Left renal cortex interstitium (tissue), 4 donors: Measurements from ENCODE around the gene TBC1D25. TPM values are rescaled to one million over a fixed set of nuclear protein-coding genes. Genes with fewer than 3 reads are reported as not detected.
"Not testable (repeated sequence)": the region's sequence is repeated elsewhere in the genome, so short reads cannot be mapped to it uniquely, and the experiment has no call there.

ENCODE experiments used
- DNase-seq, 4 donors: peaks; one replicate each; pipeline ENCODE4 v3.0.0-alpha.2; 2013; ENCODE audit warnings: low read depth in 4 of 4, low spot score in 2 of 4, missing footprints in 1 of 4
- polyA plus RNA-seq, 4 donors: library from polyadenylated mRNA; unstranded; fragments of 120-200 nt; gene quantifications; one replicate each; pipeline ENCODE4 v1.2.1, GENCODE V29; 2013; ENCODE audit not compliant: insufficient read length in 4 of 4

Gene TBC1D25
- polyA plus RNA-seq, 4 donors: 8.8 to 11.6 (median 10.9) TPM

GRCh38 chrX:48555731-48556325 lies 16.3 kb downstream of the TBC1D25 start:
- not testable (repeated sequence) for DNase-seq

- DNase-seq: no peak
These were observed 18.8 kb downstream of the TBC1D25 start for GRCh38 chrX:48558271-48558670.

GRCh38 chrX:48559636-48560035 lies 20.1 kb downstream of the TBC1D25 start:
- no peak for DNase-seq

- DNase-seq: no peak
These were observed 20.5 kb downstream of the TBC1D25 start for GRCh38 chrX:48560056-48560455.

GRCh38 chrX:48560681-48561080 lies 21.2 kb downstream of the TBC1D25 start:
- no peak for DNase-seq

GRCh38 chrX:48569958-48570357 lies 30.4 kb downstream of the TBC1D25 start:
- no peak for DNase-seq

- peak in 3 of 4 donors; percentile 7 to 34 (median 8) for DNase-seq
These were observed 34.3 kb downstream of the TBC1D25 start for GRCh38 chrX:48573690-48574269.

- DNase-seq: peak; percentile 45 to 82 (median 74)
These were observed 35.1 kb downstream of the TBC1D25 start, which contains the start of gene RBM3 for GRCh38 chrX:48574270-48575266. TSS of gene RBM3 (plus strand) at chrX:48574484. CDS start at chrX:48575181, 697 bp downstream.

GRCh38 chrX:48575642-48576041 lies 36.1 kb downstream of the TBC1D25 start:
- DNase-seq: no peak

- DNase-seq: no peak
These were observed 36.6 kb downstream of the TBC1D25 start for GRCh38 chrX:48576108-48576507.

GRCh38 chrX:48578661-48579128 lies 39.2 kb downstream of the TBC1D25 start:
- DNase-seq: no peak

- no peak for DNase-seq
These were observed 39.7 kb downstream of the TBC1D25 start for GRCh38 chrX:48579259-48579658.

GRCh38 chrX:48580662-48581061 lies 41.1 kb downstream of the TBC1D25 start:
- no peak for DNase-seq

GRCh38 chrX:48584698-48585097 lies 45.2 kb downstream of the TBC1D25 start:
- DNase-seq: no peak

- DNase-seq: no peak
These were observed 50.1 kb downstream of the TBC1D25 start for GRCh38 chrX:48589482-48590162.

GRCh38 chrX:48590203-48591103 lies 50.9 kb downstream of the TBC1D25 start:
- no peak for DNase-seq

- no peak for DNase-seq
These were observed 51.8 kb downstream of the TBC1D25 start for GRCh38 chrX:48591255-48591791.

- DNase-seq: no peak
These were observed 53.5 kb downstream of the TBC1D25 start for GRCh38 chrX:48592971-48593370.

GRCh38 chrX:48595929-48596328 lies 56.4 kb downstream of the TBC1D25 start:
- no peak for DNase-seq
